GM18502 (cell line): ENCODE measurements around the gene CSPG4.
"Not testable (repeated sequence)": the region's sequence is repeated elsewhere in the genome, so short reads cannot be mapped to it uniquely, and the experiment has no call there.

Experiments
- ATAC-seq: cut with Tn5 transposase; IDR thresholded peaks from one replicate; pipeline ENCODE4 v1.9.1; 2021; ENCODE audit warnings: mild to moderate bottlenecking; ENCODE audit not compliant: unreplicated experiment, poor library complexity

CSPG4 gene

DNA sequence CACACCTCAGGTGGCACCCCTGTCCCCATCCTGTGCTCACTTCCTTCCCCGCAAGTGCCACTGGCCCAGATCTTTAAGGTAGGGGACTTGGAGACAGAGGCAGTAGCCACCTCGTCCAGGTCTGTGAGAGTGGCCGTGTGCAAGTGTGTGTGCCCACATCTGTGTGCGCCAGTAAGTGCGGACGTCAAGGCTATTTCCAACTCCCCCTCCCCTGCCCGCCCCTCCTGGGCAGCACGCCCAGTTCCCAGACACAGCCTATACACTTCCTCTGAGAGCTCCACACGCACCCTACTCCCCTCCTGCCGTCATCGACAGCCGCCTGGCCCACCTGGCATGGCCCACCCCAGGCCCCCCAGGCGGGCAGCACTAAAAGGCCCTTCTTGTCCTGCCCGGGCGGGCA lies 3.2 kb downstream of the CSPG4 start:
- not testable (repeated sequence) for ATAC-seq

DNA sequence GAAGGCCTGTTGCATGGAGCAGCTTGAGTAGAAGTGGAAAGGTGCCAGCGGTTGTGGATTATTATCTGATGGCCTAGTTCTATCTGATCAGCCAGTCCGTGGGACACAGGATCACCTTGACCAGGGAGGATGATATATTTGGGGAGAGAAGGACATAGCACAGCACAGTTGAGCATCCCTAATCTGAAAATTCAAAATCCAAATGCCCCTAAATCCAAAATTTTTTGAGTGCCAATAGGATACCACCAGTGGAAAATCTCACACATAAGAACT lies 6.0 kb downstream of the CSPG4 start:
- ATAC-seq: no peak

DNA sequence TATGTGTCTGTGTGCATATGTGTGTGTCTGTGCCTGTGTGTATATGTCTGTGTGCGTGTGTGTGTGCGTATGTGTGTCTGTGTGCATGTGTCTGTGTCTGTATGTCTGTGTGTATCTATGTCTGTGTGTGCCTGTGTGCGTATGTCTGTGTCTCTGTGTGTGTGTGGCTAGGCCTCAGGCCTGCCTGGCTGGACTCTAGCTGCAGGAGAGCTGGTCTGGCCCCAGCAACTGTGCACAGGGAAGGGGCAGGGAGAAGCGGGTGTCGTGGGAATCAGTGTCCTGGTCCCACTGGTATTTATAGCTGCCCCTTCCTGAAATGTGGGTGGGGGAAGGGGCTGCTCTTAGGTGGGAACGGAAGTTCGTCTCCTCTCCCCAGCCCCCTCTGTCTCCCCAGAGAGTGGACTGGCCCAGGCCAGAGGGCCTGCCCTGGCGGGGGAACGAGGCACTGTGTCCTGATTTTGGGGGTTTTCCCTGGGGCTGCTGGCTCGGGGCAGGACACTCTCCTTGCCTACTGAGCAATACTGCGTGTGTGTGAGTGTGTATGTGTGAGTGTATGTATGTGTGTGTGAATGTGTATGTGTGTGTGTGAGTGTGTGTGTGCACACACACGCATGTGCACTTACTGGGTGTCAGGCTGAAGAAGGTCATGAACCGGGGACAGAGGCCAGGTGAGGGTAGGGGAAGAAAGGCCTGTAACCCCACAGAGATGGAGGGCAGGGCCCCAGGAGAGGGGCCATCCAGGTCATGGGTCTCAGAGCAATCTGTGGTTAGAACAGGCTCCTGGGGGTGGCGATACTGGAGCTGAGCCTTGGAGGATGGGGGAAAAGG lies 6.6 kb downstream of the CSPG4 start:
- no peak for ATAC-seq

GRCh38 chr15:75705375-75705774 lies 7.3 kb downstream of the CSPG4 start:
- ATAC-seq: not testable (repeated sequence)

GRCh38 chr15:75704618-75705017 lies 8.0 kb downstream of the CSPG4 start:
- ATAC-seq: no peak

- ATAC-seq: no peak
These were observed 8.4 kb downstream of the CSPG4 start for GRCh38 chr15:75704263-75704615.

- not testable (repeated sequence) for ATAC-seq
These were observed 9.0 kb downstream of the CSPG4 start for GRCh38 chr15:75703440-75704262.

DNA sequence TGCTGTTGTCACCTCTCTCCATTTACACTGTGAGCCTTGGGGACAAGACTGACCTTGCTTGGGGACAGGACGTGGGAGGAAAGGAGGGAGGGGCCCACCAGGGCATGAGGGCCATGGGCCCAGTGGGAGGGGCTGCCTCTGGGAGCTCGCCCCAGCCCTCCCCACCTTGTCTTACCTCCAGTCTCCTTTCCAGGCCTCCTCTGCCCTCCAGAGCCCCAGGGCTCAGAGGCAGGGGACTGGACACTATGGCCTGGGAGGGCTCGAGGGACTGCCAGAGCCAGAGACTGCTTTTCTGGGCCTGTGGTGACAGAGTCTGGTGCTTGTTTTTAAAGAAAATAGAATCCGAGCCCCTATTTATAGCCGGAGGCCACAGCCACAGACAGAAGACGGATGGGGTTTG lies 10.2 kb downstream of the CSPG4 start:
- ATAC-seq: no peak

DNA sequence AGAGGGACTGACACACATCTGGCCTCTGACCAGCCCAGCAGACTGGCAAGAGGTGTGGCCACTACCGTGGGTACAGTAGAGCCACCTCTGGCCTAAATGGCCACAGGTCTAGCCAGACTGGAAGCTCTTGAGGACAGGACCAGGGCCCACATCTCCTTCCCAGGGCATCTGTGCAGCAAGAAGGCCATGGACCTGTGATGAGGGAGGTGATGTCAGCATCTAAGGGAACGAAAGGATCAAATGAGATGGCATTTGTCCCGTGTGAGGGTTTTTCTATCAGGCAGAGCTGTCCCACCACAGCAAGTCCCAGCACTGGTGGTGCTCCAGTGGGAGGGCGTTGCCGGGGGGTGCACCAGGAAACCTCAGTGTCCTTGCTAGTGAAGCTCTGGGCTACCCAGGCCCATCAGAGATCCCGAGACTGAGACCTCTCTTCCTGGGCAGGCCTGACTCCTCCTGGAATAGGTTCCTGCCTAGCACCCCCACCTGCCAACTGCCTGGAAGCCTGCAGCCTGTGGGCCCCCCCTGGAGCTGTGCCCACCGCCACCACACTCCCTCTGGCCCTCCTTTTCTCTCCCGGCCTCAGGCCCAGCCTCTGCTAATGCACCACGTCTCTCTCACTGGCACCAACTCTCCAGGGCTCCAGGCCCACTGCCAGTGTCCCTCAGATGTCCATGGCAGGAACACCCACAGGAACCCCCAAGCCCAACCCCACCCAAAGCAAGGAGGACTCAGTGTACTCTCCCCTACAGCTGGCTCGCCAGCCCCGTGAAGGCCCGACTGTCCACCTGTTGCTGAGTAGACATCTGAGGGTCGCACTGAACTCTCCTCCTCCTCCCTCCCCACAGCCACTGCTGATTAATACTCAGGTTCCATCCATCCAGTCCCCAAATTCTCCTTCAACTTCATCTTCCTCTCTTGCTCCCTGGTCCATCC lies 11.3 kb downstream of the CSPG4 start:
- not testable (repeated sequence) for ATAC-seq

DNA sequence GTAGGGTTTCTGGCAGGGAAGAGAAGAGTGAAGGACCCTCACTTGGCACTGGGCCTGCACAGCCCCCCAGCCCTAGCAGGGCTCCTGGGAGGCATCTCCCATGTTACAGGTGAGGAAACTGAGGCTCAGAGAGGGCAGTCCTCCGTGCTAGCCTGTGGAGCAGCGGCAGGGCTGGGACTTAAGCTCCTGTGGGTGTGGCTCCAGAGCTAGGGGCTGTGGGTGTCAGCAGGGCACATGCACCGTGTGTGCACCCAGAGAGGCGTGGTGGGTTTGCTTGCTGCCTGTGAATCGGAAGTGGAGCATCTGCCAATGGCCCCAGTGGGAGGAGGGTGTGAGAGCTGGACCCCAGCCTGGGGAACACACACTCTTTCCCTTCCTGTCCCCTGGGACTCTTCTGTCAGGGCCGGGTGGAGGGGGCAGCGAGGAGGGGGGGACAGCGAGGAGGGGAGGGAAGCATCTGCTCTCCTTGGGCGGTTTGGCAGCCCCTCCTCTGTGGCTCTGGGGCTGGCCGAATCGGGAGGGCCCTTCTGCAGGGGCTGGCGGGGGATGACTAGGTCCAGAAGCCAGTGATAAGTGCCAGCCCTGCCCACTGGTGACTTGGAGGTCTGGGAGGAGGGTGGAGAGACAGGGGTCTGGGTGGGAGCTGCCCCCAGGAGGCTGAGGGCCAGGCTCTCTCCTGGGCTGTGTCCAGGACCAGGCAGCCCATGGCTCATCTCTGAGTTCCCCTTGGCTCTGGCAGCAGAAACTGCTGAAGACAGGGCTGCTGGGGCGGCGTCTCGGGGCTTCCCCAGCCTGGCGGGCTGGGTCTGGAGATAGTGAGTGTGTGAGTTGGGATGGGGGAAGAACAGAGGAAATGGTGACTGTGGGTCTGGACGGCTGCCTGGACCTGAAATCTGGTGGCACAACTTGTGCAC lies 12.4 kb downstream of the CSPG4 start:
- peak; percentile 51 for ATAC-seq

DNA sequence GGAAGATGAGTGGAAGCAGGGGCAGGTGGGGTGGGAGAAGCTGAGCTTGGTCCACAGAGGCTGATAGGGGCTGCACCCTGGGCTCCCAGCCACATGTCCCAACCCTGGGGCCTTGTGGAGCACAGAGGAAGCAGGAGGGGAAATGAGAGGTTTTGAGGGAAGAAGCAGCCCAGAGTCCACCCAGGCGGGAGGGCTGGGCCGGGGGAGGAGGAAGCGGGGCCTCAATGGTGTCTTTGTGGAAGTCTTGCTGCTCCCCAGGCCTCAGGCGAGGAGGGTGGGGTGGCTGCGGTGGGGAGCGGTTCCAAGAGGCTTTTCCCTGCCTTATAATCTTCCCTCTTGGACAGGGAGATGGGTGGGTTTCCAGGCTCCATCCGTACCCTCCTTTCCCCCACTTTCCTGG lies 13.1 kb downstream of the CSPG4 start:
- not testable (repeated sequence) for ATAC-seq

- ATAC-seq: not testable (repeated sequence)
These were observed 14.5 kb downstream of the CSPG4 start for GRCh38 chr15:75697974-75698747.

DNA sequence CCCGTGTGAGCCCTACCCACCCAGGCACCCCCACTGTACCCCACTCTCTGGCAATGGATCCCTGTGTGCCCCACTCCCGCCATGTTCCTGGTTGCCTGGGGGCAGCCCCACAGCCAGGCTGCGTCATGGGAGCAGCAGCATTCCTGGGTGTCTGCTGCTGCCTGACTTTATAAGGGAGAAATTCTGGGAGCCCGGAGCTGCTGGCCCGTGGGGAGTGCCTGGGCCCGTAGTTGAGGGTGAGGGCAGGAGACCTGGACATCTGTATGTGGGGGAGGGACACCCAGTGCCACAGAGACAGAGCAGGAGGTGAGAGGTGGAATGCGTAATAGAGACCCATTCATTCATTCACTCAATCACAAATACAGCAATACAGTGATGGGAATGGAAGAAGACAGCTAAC lies 15.1 kb downstream of the CSPG4 start:
- no peak for ATAC-seq

DNA sequence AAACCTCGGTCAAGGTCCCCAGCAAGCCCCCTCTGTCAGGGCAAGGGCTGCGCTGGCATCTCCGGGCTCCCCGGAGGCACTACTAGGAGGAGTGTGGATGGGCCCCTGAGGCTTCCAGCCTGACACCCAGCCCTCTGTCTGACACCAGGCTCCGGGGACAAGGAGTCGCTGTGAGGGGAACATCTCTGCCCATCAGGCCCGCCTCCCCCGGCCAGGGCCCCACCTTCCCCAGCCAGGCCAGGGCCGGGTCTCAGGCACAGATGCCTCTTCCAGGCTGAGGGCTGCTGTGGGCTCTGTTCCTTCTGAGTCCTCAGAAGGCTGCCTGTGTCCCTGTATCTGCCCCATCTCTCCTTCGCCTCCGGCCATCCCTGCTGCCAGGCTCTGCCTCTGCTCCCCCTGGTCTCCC lies 15.8 kb downstream of the CSPG4 start:
- no peak for ATAC-seq

- ATAC-seq: no peak
These were observed 16.3 kb downstream of the CSPG4 start for GRCh38 chr15:75696311-75696720.

DNA sequence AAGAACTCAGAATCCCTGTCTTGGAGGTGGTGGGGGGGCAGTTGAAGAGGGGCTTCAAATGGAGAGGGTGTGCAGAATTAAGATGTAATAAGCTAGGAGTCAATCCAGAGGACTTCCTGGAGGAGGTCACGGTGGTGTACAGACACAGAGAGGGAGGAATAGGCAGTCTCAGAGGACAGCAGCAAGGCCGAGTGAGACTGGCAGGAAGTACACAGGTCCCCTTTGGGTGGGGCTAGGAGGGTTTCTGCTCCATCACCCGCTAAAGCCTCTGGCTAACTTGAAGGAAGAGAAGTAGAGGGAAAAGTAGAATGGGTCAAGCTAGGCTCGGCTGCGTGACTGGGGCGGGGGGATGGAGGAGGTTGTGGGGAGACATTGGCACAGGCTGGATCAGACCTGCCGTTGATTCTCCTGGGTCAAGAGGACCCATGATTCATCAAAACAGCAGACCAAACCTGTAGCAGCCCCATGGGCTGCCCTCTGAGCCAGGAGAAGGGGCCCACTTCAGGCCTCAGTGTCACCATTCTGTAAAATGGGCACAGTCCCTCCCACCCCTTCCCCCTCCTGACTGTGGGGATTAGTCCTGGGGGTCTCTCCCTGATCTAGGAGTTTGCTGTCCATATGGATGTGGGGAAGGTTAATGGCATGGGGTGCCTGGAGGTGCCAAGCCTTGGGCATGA lies 16.9 kb downstream of the CSPG4 start:
- ATAC-seq: no peak

GRCh38 chr15:75695220-75695619 lies 17.4 kb downstream of the CSPG4 start:
- ATAC-seq: no peak
